Iris pigment epithelial cell (primary cell): ENCODE measurements around the gene SPDYA.
"Not testable (repeated sequence)": the region's sequence is repeated elsewhere in the genome, so short reads cannot be mapped to it uniquely, and the experiment has no call there.

Experiments
- DNase-seq: peaks from one replicate; pipeline ENCODE4 v3.0.0-alpha.2; 2011; ENCODE audit warnings: low read depth

Gene SPDYA

GRCh38 chr2:28810384-28811285 is at the start of gene SPDYA:
Gene SPDYA (plus strand): TSS chr2:28810834. CDS start chr2:28816015, 5,181 bp downstream.
- peak; percentile 76 for DNase-seq

GRCh38 chr2:28761420-28761819 is 49.2 kb upstream of the SPDYA start:
- DNase-seq: no peak

GRCh38 chr2:28764909-28765711 is 45.5 kb upstream of the SPDYA start:
- peak; percentile 62 for DNase-seq

GRCh38 chr2:28766070-28766469 is 44.6 kb upstream of the SPDYA start:
- no peak for DNase-seq

- no peak for DNase-seq
These were observed 43.3 kb upstream of the SPDYA start for GRCh38 chr2:28767337-28767736.

GRCh38 chr2:28768422-28768821 is 42.2 kb upstream of the SPDYA start:
- DNase-seq: no peak

- no peak for DNase-seq
These were observed 41.7 kb upstream of the SPDYA start for GRCh38 chr2:28768952-28769351.

GRCh38 chr2:28772351-28772750 is 38.3 kb upstream of the SPDYA start:
- DNase-seq: no peak

- DNase-seq: no peak
These were observed 34.2 kb upstream of the SPDYA start for GRCh38 chr2:28776471-28776870.

GRCh38 chr2:28778392-28778791 is 32.2 kb upstream of the SPDYA start:
- DNase-seq: no peak

GRCh38 chr2:28779001-28779400 is 31.6 kb upstream of the SPDYA start:
- DNase-seq: no peak

GRCh38 chr2:28780496-28780895 is 30.1 kb upstream of the SPDYA start:
- DNase-seq: no peak

GRCh38 chr2:28782423-28782822 is 28.2 kb upstream of the SPDYA start:
- no peak for DNase-seq

GRCh38 chr2:28784570-28784969 is 26.1 kb upstream of the SPDYA start:
- DNase-seq: not testable (repeated sequence)

GRCh38 chr2:28796620-28797019 is 14.0 kb upstream of the SPDYA start:
- DNase-seq: no peak

- peak; percentile 71 for DNase-seq
These were observed 8.9 kb upstream of the SPDYA start for GRCh38 chr2:28801726-28802125.

GRCh38 chr2:28802975-28803429 is 7.6 kb upstream of the SPDYA start:
- DNase-seq: peak; percentile 78

- no peak for DNase-seq
These were observed 707 bp upstream of the SPDYA start for GRCh38 chr2:28809927-28810326.

- DNase-seq: no peak
These were observed 7.4 kb downstream of the SPDYA start for GRCh38 chr2:28818053-28818452.

GRCh38 chr2:28821295-28821958 is 10.8 kb downstream of the SPDYA start:
- DNase-seq: peak; percentile 57

GRCh38 chr2:28822036-28822435 is 11.4 kb downstream of the SPDYA start:
- no peak for DNase-seq

GRCh38 chr2:28824207-28824606 is 13.6 kb downstream of the SPDYA start:
- DNase-seq: no peak
